ENCODE measurements around the gene ABCC5. TPM values are rescaled to one million over a fixed set of nuclear protein-coding genes. Genes with fewer than 3 reads are reported as not detected.

ABCC5 gene
- total RNA-seq, 1 experiment from 2014 or later: 37.6 TPM

- no peak overlapping the region for H4K91ac ChIP-seq (ENCODE audit: insufficient read length, low read depth, low read length)
- H3K4me2 ChIP-seq (ENCODE audit: insufficient read depth, insufficient read length, low read length): no peak overlapping the region
- WGBS (ENCODE audit: extremely low coverage, insufficient read length, low lambda C conversion rate): no CpG with 5 or more reads among the region's 3 CpGs
- no peaks in the 10 kb centered on the region for H3K4me1 ChIP-seq (ENCODE audit: insufficient read depth, low read length)
- Mint-ChIP-seq H3K9me3 (no peaks in the 10 kb centered on the region; a peak in 1 of 5 replicates), H3K27me3 (ENCODE audit: low read depth) (no peaks in the 10 kb centered on the region; the same call in 1 of the 2 replicates), H3K4me1 (peaks cover 17 to 22% of the 10 kb centered on the region in 2 experiments), H3K27ac (peak overlapping the region in 2 of 3 experiments; percentile 85 to 93; a peak in 3 of 7 replicates), H3K36me3 (ENCODE audit: insufficient read depth in 1 of 3, low read depth in 3 of 3) (peaks cover 9 to 25% (median 18%) of the 10 kb centered on the region in 3 experiments), H3K4me3 (no peak overlapping the region)
- H4K8ac ChIP-seq (replicated peaks; ENCODE audit: insufficient read length, low read depth, low read length): no peak overlapping the region
- no peak overlapping the region for H3K14ac ChIP-seq (ENCODE audit: insufficient read depth, low read length)
- no peak overlapping the region for H2AFZ ChIP-seq (ENCODE audit: low read length)
- no peak overlapping the region for H3K4ac ChIP-seq (ENCODE audit: low read depth, low read length)
- H2BK5ac ChIP-seq (ENCODE audit: insufficient read length, low read length): no peak overlapping the region
- no peaks in the 10 kb centered on the region for H3K23me2 ChIP-seq (ENCODE audit: insufficient read length, low read depth, low read length, poor library complexity, severe bottlenecking)
- no peak overlapping the region for H2BK120ac ChIP-seq (ENCODE audit: low read depth, low read length, poor library complexity, severe bottlenecking)
- no peak overlapping the region for H2AK5ac ChIP-seq (ENCODE audit: insufficient read length, low read length)
- H2BK15ac ChIP-seq (ENCODE audit: low read depth, low read length): no peak overlapping the region
- H2BK12ac ChIP-seq (ENCODE audit: insufficient read length, low read depth, low read length): no peak overlapping the region
- H4K20me1 ChIP-seq (ENCODE audit: control insufficient read depth, insufficient read depth, insufficient read length): no peaks in the 10 kb centered on the region
- H3K56ac ChIP-seq (ENCODE audit: insufficient read length, low read depth, low read length): no peak overlapping the region
- H3T11ph ChIP-seq (ENCODE audit: low read length): no peak overlapping the region
- H4K5ac ChIP-seq (ENCODE audit: insufficient read length, low read depth, low read length): no peak overlapping the region
- no peak overlapping the region for H2BK20ac ChIP-seq (ENCODE audit: low read depth, low read length, poor library complexity, severe bottlenecking)
- H3K27ac ChIP-seq (ENCODE audit: insufficient read length, low read depth, low read length): no peak overlapping the region
- no peak for TF ChIP-seq CTCF (conservative IDR thresholded peaks at IDR 0.05)
- no peak overlapping the region for H3K18ac ChIP-seq (ENCODE audit: insufficient read length, low read depth, low read length)
- no peak overlapping the region for H3K23ac ChIP-seq (ENCODE audit: insufficient read length, low read depth, low read length)
- no peak for DNase-seq
- no peaks in the 10 kb centered on the region for H3K79me2 ChIP-seq (ENCODE audit: insufficient read depth, low read length)
- H3K9ac ChIP-seq (ENCODE audit: extremely low read depth, insufficient read length, low read length): no peak overlapping the region
- H3K27me3 ChIP-seq (ENCODE audit: insufficient read depth, low read length): no peaks in the 10 kb centered on the region
- no peaks in the 10 kb centered on the region for H3K79me1 ChIP-seq (ENCODE audit: insufficient read depth, low read depth, low read length, poor library complexity, severe bottlenecking)
- no peaks in the 10 kb centered on the region for H3K9me3 ChIP-seq (ENCODE audit: control insufficient read depth, low read depth, low read length)
These were observed 59.5 kb downstream of the ABCC5 start for GRCh38 chr3:183958226-183958625.
